Gastrocnemius medialis (tissue), 4 donors: ENCODE data around the gene BANK1.

Experiments
- POLR2A ChIP-seq, 2 donors: fragments of 450-650 bp; IDR thresholded peaks; one replicate each; pipeline ENCODE4 v1.6.1; 2017; ENCODE audit warnings: antibody characterized with exemption in 2 of 2, mild to moderate bottlenecking in 2 of 2, moderate library complexity in 2 of 2
- TF ChIP-seq, protein P1 (sequence below), 5 experiments: fragments of 450-650 bp in 3 of 5; fragments of 200-600 bp in 2 of 5; sonication (generic) in 2 of 5; IDR thresholded peaks in 4 of 5; conservative IDR thresholded peaks in 1 of 5; 1 replicate in 4 of 5; 2 replicates in 1 of 5; pipeline ENCODE4 v1.5.1; 2016 to 2019; ENCODE audit warnings: antibody characterized with exemption in 5 of 5, mild to moderate bottlenecking in 3 of 5, moderate library complexity in 3 of 5

GRCh38 chr4:101870874-101871273 lies 80.3 kb downstream of the BANK1 start:
- TF ChIP-seq POLR2A (IDR thresholded peaks at IDR 0.05) = no peak
- TF ChIP-seq, protein P1, sequence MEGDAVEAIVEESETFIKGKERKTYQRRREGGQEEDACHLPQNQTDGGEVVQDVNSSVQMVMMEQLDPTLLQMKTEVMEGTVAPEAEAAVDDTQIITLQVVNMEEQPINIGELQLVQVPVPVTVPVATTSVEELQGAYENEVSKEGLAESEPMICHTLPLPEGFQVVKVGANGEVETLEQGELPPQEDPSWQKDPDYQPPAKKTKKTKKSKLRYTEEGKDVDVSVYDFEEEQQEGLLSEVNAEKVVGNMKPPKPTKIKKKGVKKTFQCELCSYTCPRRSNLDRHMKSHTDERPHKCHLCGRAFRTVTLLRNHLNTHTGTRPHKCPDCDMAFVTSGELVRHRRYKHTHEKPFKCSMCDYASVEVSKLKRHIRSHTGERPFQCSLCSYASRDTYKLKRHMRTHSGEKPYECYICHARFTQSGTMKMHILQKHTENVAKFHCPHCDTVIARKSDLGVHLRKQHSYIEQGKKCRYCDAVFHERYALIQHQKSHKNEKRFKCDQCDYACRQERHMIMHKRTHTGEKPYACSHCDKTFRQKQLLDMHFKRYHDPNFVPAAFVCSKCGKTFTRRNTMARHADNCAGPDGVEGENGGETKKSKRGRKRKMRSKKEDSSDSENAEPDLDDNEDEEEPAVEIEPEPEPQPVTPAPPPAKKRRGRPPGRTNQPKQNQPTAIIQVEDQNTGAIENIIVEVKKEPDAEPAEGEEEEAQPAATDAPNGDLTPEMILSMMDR (IDR thresholded peaks at IDR 0.05 in 4 of 5, conservative IDR thresholded peaks at IDR 0.05 in 1 of 5) = no peak
